ENCODE results near the gene ZNF143.

GRCh38 chr11:9498457-9499078, 37.8 kb downstream of the ZNF143 start:
- TF ChIP-seq POLR2A (IDR thresholded peaks at IDR 0.05) (no peak), CTCF (IDR thresholded peaks at IDR 0.05 in 8 of 11, conservative IDR thresholded peaks at IDR 0.05 in 3 of 11) (no peak)
